K562 (cell line): Measurements from ENCODE around the gene SRP72. TPM values are rescaled to one million over a fixed set of nuclear protein-coding genes. Genes with fewer than 3 reads are reported as not detected.

Source experiments
- ATAC-seq: fragments of 200-7000 bp; cut with Tn5 transposase; 3 replicates; pipeline ENCODE4 v1.9.1; 2020; ENCODE audit warnings: moderate library complexity
- BruUV-seq: library from RNA; stranded (reverse); fragments of 400-500 nt; replicated peaks from 2 replicates; lab custom pipeline; 2021; lab: Mats Ljungman, UMichigan
- CTCF ChIA-PET: fragments of 300-600 bp; formaldehyde crosslinking; extraction: SDS; loops from one replicate; lab custom pipeline; 2021; ENCODE audit warnings: low intra/inter-chr PET ratio; lab: Yijun Ruan, JAX
- POLR2A ChIA-PET: fragments of 300-600, 350-650 bp; sonication (Branson Sonifier 250); formaldehyde crosslinking; extraction: SDS; loops from one replicate; lab custom pipeline; 2021; ENCODE audit warnings: antibody characterized with exemption, inconsistent platforms; lab: Yijun Ruan, JAX
- DNase-seq, 4 experiments: peaks; one replicate each; pipeline versions ENCODE4 v3.0.0 to v3.0.0-alpha.2; 2011 to 2018; ENCODE audit warnings: low spot score in 3 of 4, mixed read lengths in 3 of 4; ENCODE audit errors: extremely low read depth in 1 of 4
- FAIRE-seq: peaks from 2 replicates; lab custom pipeline; 2011; peaks lifted over from hg19 to GRCh38; lab: Jason Lieb, UNC
- H2AFZ ChIP-seq: 2 replicates; pipeline ENCODE4 v1.6.0; 2011; ENCODE audit warnings: low read depth, low read length, control low read depth, inconsistent platforms
- H3K27ac ChIP-seq: fragments of 200-600 bp; 3 replicates; pipeline ENCODE4 v1.8.0; 2011; ENCODE audit warnings: low read depth, mild to moderate bottlenecking, control low read depth, inconsistent platforms, low read length, moderate library complexity, mixed read lengths; ENCODE audit errors: extremely low read depth
- H3K27me3 ChIP-seq, 2 experiments: fragments of 300-600 bp in 1 of 2; 2 replicates in 1 of 2; 3 replicates in 1 of 2; pipeline versions ENCODE4 v1.6.0 to v1.8.0; 2011; ENCODE audit warnings: inconsistent platforms in 2 of 2, low read length in 2 of 2, mild to moderate bottlenecking in 1 of 2, mixed read lengths in 1 of 2, moderate library complexity in 1 of 2; ENCODE audit not compliant: control insufficient read depth in 2 of 2, insufficient read depth in 2 of 2
- H3K36me3 ChIP-seq: fragments of 300-600 bp; 3 replicates; pipeline ENCODE4 v1.8.0; 2011; ENCODE audit warnings: mild to moderate bottlenecking, low read length, inconsistent platforms; ENCODE audit not compliant: control insufficient read depth, insufficient read depth
- H3K4me1 ChIP-seq, 2 experiments: fragments of 200-600 bp in 1 of 2; replicated peaks in 1 of 2; 2 replicates in 1 of 2; 3 replicates in 1 of 2; pipeline versions ENCODE4 v1.5.1 to v1.8.0; 2011; ENCODE audit warnings: inconsistent platforms in 2 of 2, low read length in 2 of 2, mild to moderate bottlenecking in 1 of 2, mixed read lengths in 1 of 2, moderate library complexity in 1 of 2; ENCODE audit not compliant: control insufficient read depth in 2 of 2, insufficient read depth in 2 of 2
- H3K4me2 ChIP-seq: 2 replicates; pipeline ENCODE4 v1.6.1; 2011; ENCODE audit warnings: low read length, control low read depth, inconsistent platforms, mixed read lengths; ENCODE audit not compliant: insufficient read depth
- H3K4me3 ChIP-seq: fragments of 200-600 bp; sonication (generic), shearing (Covaris generic); 2 replicates; pipeline ENCODE4 v1.5.1; 2016; ENCODE audit warnings: control low read depth, inconsistent platforms
- H3K79me2 ChIP-seq: fragments of 200-600 bp; 3 replicates; pipeline ENCODE4 v1.8.0; 2011; ENCODE audit warnings: low read length, inconsistent platforms; ENCODE audit not compliant: control insufficient read depth, insufficient read depth
- H3K9ac ChIP-seq, 2 experiments: 2 replicates each; pipeline versions ENCODE4 v1.6.0 to v1.6.1; 2011; ENCODE audit warnings: low read depth in 2 of 2, low read length in 2 of 2, control low read depth in 1 of 2, inconsistent platforms in 1 of 2, mild to moderate bottlenecking in 1 of 2, mixed read lengths in 1 of 2; ENCODE audit not compliant: insufficient read depth in 1 of 2
- H3K9me1 ChIP-seq: one replicate; pipeline ENCODE4 v1.6.0; 2011; ENCODE audit warnings: inconsistent platforms, mild to moderate bottlenecking, low read length, moderate library complexity; ENCODE audit not compliant: control insufficient read depth, insufficient read depth
- H3K9me3 ChIP-seq: replicated peaks from 2 replicates; pipeline ENCODE4 v1.5.1; 2011; ENCODE audit warnings: low read depth, low read length, inconsistent platforms; ENCODE audit not compliant: control insufficient read depth, insufficient read depth
- H4K20me1 ChIP-seq: replicated peaks from 2 replicates; pipeline ENCODE4 v1.6.1; 2011; ENCODE audit warnings: low read length, inconsistent platforms, mixed read lengths; ENCODE audit not compliant: control insufficient read depth, insufficient read depth
- FOXM1 ChIP-seq, 2 experiments: fragments of 450-650 bp in 1 of 2; sonication (generic) in 1 of 2; formaldehyde crosslinking in 1 of 2; IDR thresholded peaks; 2 replicates each; pipeline versions ENCODE4 v1.6.1 to v1.9.0; 2017 to 2022; ENCODE audit warnings: low read depth in 2 of 2, mild to moderate bottlenecking in 2 of 2, missing genetic modification reagents in 1 of 2, moderate library complexity in 1 of 2
- HEY1 ChIP-seq: fragments of 250-450 bp; sonication (Bioruptor Pico); IDR thresholded peaks from 2 replicates; pipeline ENCODE4 v1.5.0; 2020; ENCODE audit warnings: mild to moderate bottlenecking, moderate library complexity, borderline replicate concordance
- JUND ChIP-seq, 2 experiments: IDR thresholded peaks; 2 replicates in 1 of 2; 3 replicates in 1 of 2; pipeline ENCODE4 v1.6.1; 2011; ENCODE audit warnings: borderline replicate concordance in 2 of 2, low read depth in 2 of 2, low read length in 2 of 2, improper control_type of control experiment in 1 of 2, missing biosample characterization in 1 of 2, missing genetic modification characterization in 1 of 2, missing genetic modification reagents in 1 of 2
- THRA ChIP-seq: fragments of 450-650 bp; IDR thresholded peaks from 2 replicates; pipeline ENCODE4 v1.6.1; 2017; ENCODE audit warnings: mild to moderate bottlenecking, moderate library complexity
- USF1 ChIP-seq: sonication (generic); formaldehyde crosslinking; IDR thresholded peaks from 2 replicates; pipeline ENCODE4 v1.9.0; 2022; ENCODE audit warnings: mild to moderate bottlenecking, missing genetic modification reagents
- YBX1 ChIP-seq: fragments of 450-650 bp; IDR thresholded peaks from 2 replicates; pipeline ENCODE4 v1.7.1; 2016; ENCODE audit warnings: mild to moderate bottlenecking
- ZNF324 ChIP-seq: fragments of 250-450 bp; sonication (Bioruptor Pico); IDR thresholded peaks from 2 replicates; pipeline ENCODE4 v1.4.0; 2020; ENCODE audit warnings: mild to moderate bottlenecking
- WGBS: fragments of 100-300 bp; shearing (Covaris generic); methylation state at CpG from one replicate; pipeline ENCODE4 v1.1.6; 2016; ENCODE audit warnings: low coverage, mixed read lengths; ENCODE audit not compliant: insufficient coverage; ENCODE audit errors: missing lambda C conversion rate; 5-methylcytosine and 5-hydroxymethylcytosine counted together
- in situ Hi-C: fragments of 300-500 bp; cut with MboI; formaldehyde crosslinking; loops from 4 replicates; pipeline ENCODE4 v1.15.0; 2018; ENCODE audit warnings: inconsistent platforms, mixed read lengths
- intact Hi-C: fragments of 100-400 bp; cut with micrococcal nuclease; formaldehyde crosslinking; loops from 2 replicates; pipeline ENCODE4 v1.14.2; 2022
- polyA plus RNA-seq, 8 experiments: library from polyadenylated mRNA; depleted of rRNA in 4 of 8; stranded (reverse) in 5 of 8; unstranded in 3 of 8; fragments of >200 nt; fragmentation: Nextera tagmentation in 2 of 8; fragmentation: Illumina TruSeq in 1 of 8; extraction: Ambion mirVana in 2 of 8; extraction: Trizol in 1 of 8; gene quantifications; 2 replicates each; pipeline versions ENCODE4 v1.2.1 to v1.2.3, GENCODE V29; 2011 to 2014; ENCODE audit warnings: inconsistent platforms in 1 of 8, missing spikeins in 1 of 8
- total RNA-seq, 7 experiments: library from RNA; depleted of rRNA in 6 of 7; stranded (reverse); fragments of >200 nt in 6 of 7; fragmentation: Illumina TruSeq in 2 of 7; extraction: Trizol in 2 of 7; gene quantifications; 2 replicates each; pipeline versions ENCODE4 v1.2.1 to v1.2.3, GENCODE V29; 2011 to 2021; ENCODE audit warnings: low replicate concordance in 1 of 7
- TF ChIP-seq, protein P1 (sequence below): fragments of 450-650 bp; IDR thresholded peaks from 2 replicates; pipeline ENCODE4 v1.6.1; 2018; ENCODE audit not compliant: partially characterized antibody

Gene SRP72
- total and polyA plus RNA-seq, 9 of the 15 experiments (the other 6 are each of a cell fraction or from before 2014, with no cell fraction given), result 124 to 341 (median 202) TPM

DNA sequence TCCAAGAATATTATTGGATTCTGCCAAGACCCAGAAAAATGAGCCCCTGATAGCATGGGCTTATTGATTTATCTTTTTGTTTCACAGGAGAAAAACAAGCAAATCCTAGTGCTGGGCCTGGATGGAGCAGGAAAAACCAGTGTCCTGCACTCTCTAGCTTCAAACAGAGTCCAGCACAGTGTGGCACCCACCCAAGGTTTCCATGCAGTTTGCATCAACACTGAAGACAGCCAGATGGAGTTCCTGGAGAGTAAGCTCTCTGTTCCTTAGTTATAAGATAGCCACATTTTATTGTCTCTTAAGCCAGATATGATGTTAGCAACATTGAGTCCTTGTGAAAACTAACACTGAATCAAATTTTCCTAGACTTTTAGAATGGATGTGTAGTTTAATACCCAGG lies 43.7 kb downstream of the SRP72 start:
- Histone ChIP-seq H3K4me3 (no peak overlapping the region), H3K36me3 (no peaks in the 10 kb centered on the region), H3K9me3 (no peaks in the 10 kb centered on the region), H3K4me2 (no peak overlapping the region; the same call in 1 of the 2 replicates), H3K79me2 (no peaks in the 10 kb centered on the region), H2AFZ (peak overlapping the region; percentile 66), H3K9me1 (no peaks in the 10 kb centered on the region), H3K4me1 (peaks cover 16 to 24% of the 10 kb centered on the region in 2 experiments), H3K27me3 (no peaks in the 10 kb centered on the region), H3K27ac (no peak overlapping the region), H3K9ac (no peak overlapping the region), H4K20me1 (no peaks in the 10 kb centered on the region)
- in situ Hi-C loops, result no loop called here
- ChIA-PET POLR2A (interaction anchor here (0.6 to 1.1 kb wide), 2 partner anchors 16 to 562 kb away, joined by 3 read pairs; partner anchors contain the start of gene CEP135), CTCF (no interaction called here)
- TF ChIP-seq ZNF324 (no peak), HEY1 (CRISPR knock-in tag) (no peak), FOXM1 (IDR thresholded peaks at IDR 0.05; ENCODE audit: low read depth) (no peak), FOXM1 (CRISPR knock-in tag; IDR thresholded peaks at IDR 0.05; ENCODE audit: low read depth) (no peak), YBX1 (no peak)
- BruUV-seq, result no TSS peak
- no peak for FAIRE-seq
- DNase-seq, result peak in 1 of 4 experiments; percentile 16
- peak; percentile 19; the same call in 2 of the 3 replicates for ATAC-seq
- intact Hi-C loops, result no loop called here

DNA sequence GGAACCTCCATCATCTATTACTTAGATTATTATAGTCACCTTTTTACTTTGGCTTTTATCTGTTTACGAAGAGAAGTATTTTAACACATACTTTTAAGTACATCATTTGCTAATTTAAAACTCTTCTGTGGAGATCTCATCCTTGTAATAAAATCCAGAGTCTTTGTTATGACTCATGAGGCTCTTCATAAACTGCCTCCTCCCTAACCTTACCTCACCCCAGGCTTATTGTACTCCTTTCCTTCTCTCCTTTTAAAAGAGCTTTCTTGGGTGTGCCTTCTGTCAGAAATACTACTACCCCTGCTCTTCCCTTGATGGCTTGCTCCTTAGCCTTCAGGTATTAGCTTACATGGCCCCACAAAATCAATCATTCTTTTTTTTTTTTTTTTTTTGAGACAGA lies 44.7 kb downstream of the SRP72 start:
- BruUV-seq, result no TSS peak
- no peaks in the 10 kb centered on the region for H3K9me3 ChIP-seq
- H3K27ac ChIP-seq, result no peak overlapping the region
- FAIRE-seq (no peak), ATAC-seq (peak; percentile 56), DNase-seq (peak in 2 of 4 experiments; percentile 25 to 35)
- H2AFZ ChIP-seq, result peak overlapping the region; percentile 57
- no peak overlapping the region for H3K4me2 ChIP-seq
- in situ Hi-C loops, result no loop called here
- WGBS, result 62% methylated on average over 1 of the region's 1 CpG
- H3K4me1 ChIP-seq, result peaks cover 16 to 24% of the 10 kb centered on the region in 2 experiments
- ChIA-PET POLR2A (interaction anchor here (1.1 kb wide), 1 partner anchor 11 kb away, joined by 4 read pairs; no protein-coding TSS in a partner anchor), CTCF (no interaction called here)
- no peaks in the 10 kb centered on the region for H3K27me3 ChIP-seq
- H3K9me1 ChIP-seq, result no peaks in the 10 kb centered on the region
- no peak overlapping the region for H3K9ac ChIP-seq
- no peaks in the 10 kb centered on the region for H3K36me3 ChIP-seq
- H3K79me2 ChIP-seq, result no peaks in the 10 kb centered on the region
- no peak overlapping the region for H3K4me3 ChIP-seq
- intact Hi-C loops, result no loop called here
- no peaks in the 10 kb centered on the region for H4K20me1 ChIP-seq
- no peak; the same call in 1 of the 2 replicates for TF ChIP-seq JUND (IDR thresholded peaks at IDR 0.05; ENCODE audit: borderline replicate concordance, low read depth, low read length)
- 0 out of 3 replicates have a peak, but pooled peaks have one; percentile 60 for TF ChIP-seq JUND (tag; IDR thresholded peaks at IDR 0.05; ENCODE audit: borderline replicate concordance, low read depth, low read length)
- TF ChIP-seq, protein P1, sequence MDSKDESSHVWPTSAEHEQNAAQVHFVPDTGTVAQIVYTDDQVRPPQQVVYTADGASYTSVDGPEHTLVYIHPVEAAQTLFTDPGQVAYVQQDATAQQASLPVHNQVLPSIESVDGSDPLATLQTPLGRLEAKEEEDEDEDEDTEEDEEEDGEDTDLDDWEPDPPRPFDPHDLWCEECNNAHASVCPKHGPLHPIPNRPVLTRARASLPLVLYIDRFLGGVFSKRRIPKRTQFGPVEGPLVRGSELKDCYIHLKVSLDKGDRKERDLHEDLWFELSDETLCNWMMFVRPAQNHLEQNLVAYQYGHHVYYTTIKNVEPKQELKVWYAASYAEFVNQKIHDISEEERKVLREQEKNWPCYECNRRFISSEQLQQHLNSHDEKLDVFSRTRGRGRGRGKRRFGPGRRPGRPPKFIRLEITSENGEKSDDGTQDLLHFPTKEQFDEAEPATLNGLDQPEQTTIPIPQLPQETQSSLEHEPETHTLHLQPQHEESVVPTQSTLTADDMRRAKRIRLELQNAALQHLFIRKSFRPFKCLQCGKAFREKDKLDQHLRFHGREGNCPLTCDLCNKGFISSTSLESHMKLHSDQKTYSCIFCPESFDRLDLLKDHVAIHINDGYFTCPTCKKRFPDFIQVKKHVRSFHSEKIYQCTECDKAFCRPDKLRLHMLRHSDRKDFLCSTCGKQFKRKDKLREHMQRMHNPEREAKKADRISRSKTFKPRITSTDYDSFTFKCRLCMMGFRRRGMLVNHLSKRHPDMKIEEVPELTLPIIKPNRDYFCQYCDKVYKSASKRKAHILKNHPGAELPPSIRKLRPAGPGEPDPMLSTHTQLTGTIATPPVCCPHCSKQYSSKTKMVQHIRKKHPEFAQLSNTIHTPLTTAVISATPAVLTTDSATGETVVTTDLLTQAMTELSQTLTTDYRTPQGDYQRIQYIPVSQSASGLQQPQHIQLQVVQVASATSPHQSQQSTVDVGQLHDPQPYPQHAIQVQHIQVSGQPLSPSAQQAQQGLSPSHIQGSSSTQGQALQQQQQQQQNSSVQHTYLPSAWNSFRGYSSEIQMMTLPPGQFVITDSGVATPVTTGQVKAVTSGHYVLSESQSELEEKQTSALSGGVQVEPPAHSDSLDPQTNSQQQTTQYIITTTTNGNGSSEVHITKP, result peak; percentile 13
- no peak for TF ChIP-seq USF1 (CRISPR knock-in tag)
- TF ChIP-seq THRA, result peak; percentile 69
